ENCODE data around the gene IMMP2L.

GRCh38 chr7:111594602-111595001 is 32.3 kb upstream of the IMMP2L start:
- TF ChIP-seq CTCF (conservative IDR thresholded peaks at IDR 0.05) (no peak), ZFX (IDR thresholded peaks at IDR 0.05) (no peak)

All from C4-2B (cell line).